K562 (cell line): ENCODE measurements around the gene BAIAP2. TPM values are rescaled to one million over a fixed set of nuclear protein-coding genes. Genes with fewer than 3 reads are reported as not detected.

ENCODE experiments used
- AFF4 ChIP-seq: sonication (generic); formaldehyde crosslinking; IDR thresholded peaks from 2 replicates; pipeline ENCODE4 v1.8.0; 2023; ENCODE audit warnings: mild to moderate bottlenecking, missing genetic modification reagents
- ARNT ChIP-seq, 2 experiments: fragments of 450-650 bp; IDR thresholded peaks; 2 replicates each; pipeline ENCODE4 v1.6.1; 2016; ENCODE audit warnings: mild to moderate bottlenecking in 1 of 2
- CEBPG ChIP-seq, 3 experiments: fragments of 200-800 bp in 1 of 3; sonication (Bioruptor generic) in 1 of 3; sonication (generic) in 1 of 3; formaldehyde crosslinking in 1 of 3; IDR thresholded peaks in 2 of 3; conservative IDR thresholded peaks in 1 of 3; 2 replicates each; pipeline versions ENCODE4 v1.6.1 to v1.8.0; 2016 to 2022; ENCODE audit warnings: missing compliant biosample characterization in 2 of 3, missing genetic modification characterization in 2 of 3, mild to moderate bottlenecking in 1 of 3, missing genetic modification reagents in 1 of 3
- CREB3 ChIP-seq: fragments of 450-650 bp; conservative IDR thresholded peaks from 2 replicates; pipeline ENCODE4 v1.6.1; 2016; ENCODE audit warnings: missing genetic modification characterization, low read depth, mild to moderate bottlenecking, missing compliant biosample characterization, moderate library complexity
- CXXC5 ChIP-seq: fragments of 250-450 bp; sonication (Bioruptor Pico); IDR thresholded peaks from 2 replicates; pipeline ENCODE4 v1.8.0; 2022; ENCODE audit warnings: inconsistent platforms, mild to moderate bottlenecking, moderate library complexity
- FOSL1 ChIP-seq: fragments of 200-800 bp; sonication (Bioruptor generic); conservative IDR thresholded peaks from 2 replicates; pipeline ENCODE4 v1.6.1; 2016; ENCODE audit warnings: missing genetic modification characterization, missing compliant biosample characterization
- FOXM1 ChIP-seq, 2 experiments: fragments of 450-650 bp in 1 of 2; sonication (generic) in 1 of 2; formaldehyde crosslinking in 1 of 2; IDR thresholded peaks; 2 replicates each; pipeline versions ENCODE4 v1.6.1 to v1.9.0; 2017 to 2022; ENCODE audit warnings: low read depth in 2 of 2, mild to moderate bottlenecking in 2 of 2, missing genetic modification reagents in 1 of 2, moderate library complexity in 1 of 2
- GATAD2A ChIP-seq: fragments of 450-650 bp; IDR thresholded peaks from 2 replicates; pipeline ENCODE4 v1.6.1; 2017
- HDGF ChIP-seq: fragments of 450-650 bp; IDR thresholded peaks from 2 replicates; pipeline ENCODE4 v1.6.1; 2016
- KLF1 ChIP-seq: fragments of 450-650 bp; IDR thresholded peaks from 2 replicates; pipeline ENCODE4 v1.6.1; 2016; ENCODE audit warnings: missing genetic modification characterization, missing compliant biosample characterization
- NFE2L1 ChIP-seq: fragments of 450-650 bp; IDR thresholded peaks from 2 replicates; pipeline ENCODE4 v1.6.1; 2016; ENCODE audit warnings: missing genetic modification characterization, low read depth, mild to moderate bottlenecking, missing compliant biosample characterization, moderate library complexity, borderline replicate concordance
- NFIC ChIP-seq: fragments of 450-650 bp; IDR thresholded peaks from 2 replicates; pipeline ENCODE4 v1.6.1; 2017; ENCODE audit warnings: mild to moderate bottlenecking, inconsistent platforms
- PTTG1 ChIP-seq: fragments of 450-650 bp; IDR thresholded peaks from 2 replicates; pipeline ENCODE4 v1.6.1; 2016; ENCODE audit warnings: low read depth, mild to moderate bottlenecking, missing genetic modification characterization, missing compliant biosample characterization
- RBFOX2 ChIP-seq: fragments of 200-400 bp; formaldehyde crosslinking; IDR thresholded peaks from 2 replicates; pipeline ENCODE4 v1.6.1; 2017; ENCODE audit warnings: low read depth, mild to moderate bottlenecking, low read length, moderate library complexity
- SUPT5H ChIP-seq: fragments of 450-650 bp; IDR thresholded peaks from 2 replicates; pipeline ENCODE4 v1.6.1; 2016
- TBP ChIP-seq: optimal IDR thresholded peaks from 2 replicates; pipeline ENCODE3; 2011; ENCODE audit warnings: low read depth, low read length, improper control_type of control experiment
- ZBTB33 ChIP-seq: sonication (generic); formaldehyde crosslinking; IDR thresholded peaks from 2 replicates; pipeline ENCODE4 v1.8.1; 2023; ENCODE audit warnings: mild to moderate bottlenecking, missing genetic modification reagents
- ZEB2 ChIP-seq: fragments of 450-650 bp; IDR thresholded peaks from 2 replicates; pipeline ENCODE4 v1.6.1; 2016
- ZNF282 ChIP-seq: sonication (generic); formaldehyde crosslinking; IDR thresholded peaks from 2 replicates; pipeline ENCODE4 v1.8.1; 2023; ENCODE audit warnings: missing genetic modification reagents
- ZNF449 ChIP-seq: fragments of 250-450 bp; sonication (Bioruptor Pico); IDR thresholded peaks from 2 replicates; pipeline ENCODE4 v1.8.0; 2022; ENCODE audit warnings: moderate library complexity, mild to moderate bottlenecking, inconsistent platforms
- ZNF778 ChIP-seq: fragments of 450-650 bp; formaldehyde crosslinking; IDR thresholded peaks from 2 replicates; pipeline ENCODE4 v1.4.0; 2020; ENCODE audit warnings: mild to moderate bottlenecking, moderate library complexity
- ZZZ3 ChIP-seq: fragments of 450-650 bp; IDR thresholded peaks from 2 replicates; pipeline ENCODE4 v1.6.1; 2016; ENCODE audit warnings: antibody characterized with exemption, mild to moderate bottlenecking, moderate library complexity
- polyA plus RNA-seq, 8 experiments: library from polyadenylated mRNA; depleted of rRNA in 4 of 8; stranded (reverse) in 5 of 8; unstranded in 3 of 8; fragments of >200 nt; fragmentation: Nextera tagmentation in 2 of 8; fragmentation: Illumina TruSeq in 1 of 8; extraction: Ambion mirVana in 2 of 8; extraction: Trizol in 1 of 8; gene quantifications; 2 replicates each; pipeline versions ENCODE4 v1.2.1 to v1.2.3, GENCODE V29; 2011 to 2014; ENCODE audit warnings: inconsistent platforms in 1 of 8, missing spikeins in 1 of 8
- total RNA-seq, 7 experiments: library from RNA; depleted of rRNA in 6 of 7; stranded (reverse); fragments of >200 nt in 6 of 7; fragmentation: Illumina TruSeq in 2 of 7; extraction: Trizol in 2 of 7; gene quantifications; 2 replicates each; pipeline versions ENCODE4 v1.2.1 to v1.2.3, GENCODE V29; 2011 to 2021; ENCODE audit warnings: low replicate concordance in 1 of 7

BAIAP2 gene
- total and polyA plus RNA-seq, 9 of the 15 experiments (the other 6 are each of a cell fraction or from before 2014, with no cell fraction given): 2.3 to 51.6 (median 18.4) TPM

GRCh38 chr17:81120149-81120484 is 85.2 kb downstream of the BAIAP2 start (continued):
- 0 out of 2 replicates have a peak, but pooled peaks have one; percentile 23 for TF ChIP-seq AFF4 (CRISPR knock-in tag)
- no peak for TF ChIP-seq ZNF778 (CRISPR knock-in tag)
- TF ChIP-seq RBFOX2: peak; percentile 60; the same call in 1 of the 2 replicates
- no peak for TF ChIP-seq ZNF449 (CRISPR knock-in tag)
- TF ChIP-seq FOSL1 (tag): no peak
- TF ChIP-seq FOXM1 (IDR thresholded peaks at IDR 0.05; ENCODE audit: low read depth): no peak
- no peak for TF ChIP-seq FOXM1 (CRISPR knock-in tag; IDR thresholded peaks at IDR 0.05; ENCODE audit: low read depth)
- TF ChIP-seq ZNF282 (CRISPR knock-in tag): 0 out of 2 replicates have a peak, but pooled peaks have one; percentile 26
- no peak for TF ChIP-seq ZEB2
- peak; percentile 96 for TF ChIP-seq ZBTB33 (CRISPR knock-in tag)
- TF ChIP-seq CXXC5 (CRISPR knock-in tag): no peak
- peak; percentile 39; the same call in 1 of the 2 replicates for TF ChIP-seq NFIC
- TF ChIP-seq ZZZ3: no peak
- TF ChIP-seq GATAD2A: 0 out of 2 replicates have a peak, but pooled peaks have one; percentile 38
- TF ChIP-seq NFE2L1 (tag): no peak
- no peak for TF ChIP-seq PTTG1 (tag)
- no peak for TF ChIP-seq ARNT (IDR thresholded peaks at IDR 0.05)
- no peak for TF ChIP-seq TBP
- no peak for TF ChIP-seq CREB3 (tag)
- no peak for TF ChIP-seq KLF1 (tag)
- TF ChIP-seq CEBPG (CRISPR knock-in tag; IDR thresholded peaks at IDR 0.05): no peak
- no peak for TF ChIP-seq CEBPG (tag; conservative IDR thresholded peaks at IDR 0.05 in 1 of 2, IDR thresholded peaks at IDR 0.05 in 1 of 2)
- TF ChIP-seq HDGF: no peak
- TF ChIP-seq SUPT5H: no peak
